ENCODE results near the gene ADSS1. TPM values are rescaled to one million over a fixed set of nuclear protein-coding genes. Genes with fewer than 3 reads are reported as not detected.

Gene ADSS1
- polyA plus RNA-seq, 1 donor (not counting 4 experiments of a cell fraction or from before 2014, with no cell fraction given), result 1.7 TPM

DNA sequence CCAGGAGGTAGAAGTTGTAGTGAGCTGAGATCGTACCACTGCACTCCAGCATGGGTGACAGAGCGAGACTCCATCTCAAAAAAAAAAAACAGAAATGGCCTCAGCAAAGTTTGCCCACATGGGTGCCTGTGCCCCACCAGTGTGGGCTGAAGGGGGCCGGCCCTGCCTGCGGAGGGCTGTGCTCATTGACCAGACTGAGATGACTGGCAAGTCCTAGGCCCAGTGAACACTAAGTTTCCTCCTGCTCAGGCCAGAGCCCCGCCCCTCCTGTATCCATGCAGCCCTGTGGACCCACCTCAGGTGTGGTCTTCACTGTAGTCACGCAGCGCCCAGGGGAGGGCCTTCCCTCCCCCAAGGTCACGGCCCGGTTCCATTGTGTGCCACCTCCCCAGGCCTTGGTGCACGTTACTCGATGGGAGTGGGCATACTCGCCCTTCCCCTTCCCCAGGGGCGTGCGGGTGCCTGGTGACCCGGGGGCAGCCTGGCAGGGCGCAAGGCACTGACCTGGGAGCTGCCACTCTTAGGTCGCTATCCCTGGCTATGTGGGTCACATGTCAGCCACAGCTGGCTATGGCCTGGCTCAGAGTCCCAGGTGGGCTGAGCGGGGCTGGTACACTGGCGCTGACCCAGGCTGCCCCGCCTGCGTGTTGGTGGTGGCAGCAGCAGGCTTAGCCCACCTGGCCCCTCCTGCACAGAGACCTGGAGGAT, 18.5 kb upstream of the ADSS1 start:
- H3K9me1 ChIP-seq (ENCODE audit: control insufficient read depth, extremely low read depth, insufficient read depth, low read length), result no peaks in the 10 kb centered on the region
- H3K27me3 ChIP-seq (ENCODE audit: control insufficient read depth, extremely low read depth, insufficient read depth, low read length), result no peaks in the 10 kb centered on the region
- dilution Hi-C loops (cut with MboI; ENCODE audit: extremely low pct_ligation_motif_present, low sequenced_read_pairs), result no loop called here
- peaks cover 36 to 38% of the 10 kb centered on the region in 2 experiments for H3K36me3 ChIP-seq (ENCODE audit: control insufficient read depth in 2 of 2, extremely low read depth in 1 of 2, insufficient read depth in 2 of 2, low read length in 2 of 2)
- FAIRE-seq, result no peak
- no peaks in the 10 kb centered on the region for H4K20me1 ChIP-seq (ENCODE audit: control insufficient read depth, extremely low read depth, insufficient read depth, low read length)
- H3K4me2 ChIP-seq (ENCODE audit: control insufficient read depth, extremely low read depth, insufficient read depth, low read depth, low read length), result no peak overlapping the region
- no peak overlapping the region for H3K9ac ChIP-seq (ENCODE audit: control insufficient read depth, extremely low read depth, insufficient read depth, low read length)
- H3K4me3 ChIP-seq (ENCODE audit: control insufficient read depth in 2 of 3, extremely low read depth in 1 of 3, insufficient read depth in 2 of 3, low read depth in 1 of 3, low read length in 3 of 3), result no peak overlapping the region
- no peak for DNase-seq (ENCODE audit: low read depth, low spot score)
- H3K79me2 ChIP-seq (ENCODE audit: control insufficient read depth, insufficient read depth, low read length), result peaks cover 9% of the 10 kb centered on the region
- H3K9me3 ChIP-seq (ENCODE audit: control insufficient read depth, low read depth, low read length), result no peaks in the 10 kb centered on the region
- H3K27ac ChIP-seq (ENCODE audit: control insufficient read depth, insufficient read depth, low read length), result no peak overlapping the region
- H3K4me1 ChIP-seq (ENCODE audit: control insufficient read depth, extremely low read depth, insufficient read depth, low read length), result no peaks in the 10 kb centered on the region
- no peak overlapping the region for H2AFZ ChIP-seq (ENCODE audit: control insufficient read depth, low read length)
- TF ChIP-seq, protein P1, sequence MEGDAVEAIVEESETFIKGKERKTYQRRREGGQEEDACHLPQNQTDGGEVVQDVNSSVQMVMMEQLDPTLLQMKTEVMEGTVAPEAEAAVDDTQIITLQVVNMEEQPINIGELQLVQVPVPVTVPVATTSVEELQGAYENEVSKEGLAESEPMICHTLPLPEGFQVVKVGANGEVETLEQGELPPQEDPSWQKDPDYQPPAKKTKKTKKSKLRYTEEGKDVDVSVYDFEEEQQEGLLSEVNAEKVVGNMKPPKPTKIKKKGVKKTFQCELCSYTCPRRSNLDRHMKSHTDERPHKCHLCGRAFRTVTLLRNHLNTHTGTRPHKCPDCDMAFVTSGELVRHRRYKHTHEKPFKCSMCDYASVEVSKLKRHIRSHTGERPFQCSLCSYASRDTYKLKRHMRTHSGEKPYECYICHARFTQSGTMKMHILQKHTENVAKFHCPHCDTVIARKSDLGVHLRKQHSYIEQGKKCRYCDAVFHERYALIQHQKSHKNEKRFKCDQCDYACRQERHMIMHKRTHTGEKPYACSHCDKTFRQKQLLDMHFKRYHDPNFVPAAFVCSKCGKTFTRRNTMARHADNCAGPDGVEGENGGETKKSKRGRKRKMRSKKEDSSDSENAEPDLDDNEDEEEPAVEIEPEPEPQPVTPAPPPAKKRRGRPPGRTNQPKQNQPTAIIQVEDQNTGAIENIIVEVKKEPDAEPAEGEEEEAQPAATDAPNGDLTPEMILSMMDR (optimal IDR thresholded peaks at IDR 0.05 in 1 of 3, IDR thresholded peaks at IDR 0.05 in 1 of 3, conservative IDR thresholded peaks at IDR 0.05 in 1 of 3; ENCODE audit: extremely low read depth in 1 of 3, insufficient read depth in 2 of 3, low read length in 3 of 3), result no peak
- TF ChIP-seq EZH2 (IDR thresholded peaks at IDR 0.05; ENCODE audit: low read length), result no peak

DNA sequence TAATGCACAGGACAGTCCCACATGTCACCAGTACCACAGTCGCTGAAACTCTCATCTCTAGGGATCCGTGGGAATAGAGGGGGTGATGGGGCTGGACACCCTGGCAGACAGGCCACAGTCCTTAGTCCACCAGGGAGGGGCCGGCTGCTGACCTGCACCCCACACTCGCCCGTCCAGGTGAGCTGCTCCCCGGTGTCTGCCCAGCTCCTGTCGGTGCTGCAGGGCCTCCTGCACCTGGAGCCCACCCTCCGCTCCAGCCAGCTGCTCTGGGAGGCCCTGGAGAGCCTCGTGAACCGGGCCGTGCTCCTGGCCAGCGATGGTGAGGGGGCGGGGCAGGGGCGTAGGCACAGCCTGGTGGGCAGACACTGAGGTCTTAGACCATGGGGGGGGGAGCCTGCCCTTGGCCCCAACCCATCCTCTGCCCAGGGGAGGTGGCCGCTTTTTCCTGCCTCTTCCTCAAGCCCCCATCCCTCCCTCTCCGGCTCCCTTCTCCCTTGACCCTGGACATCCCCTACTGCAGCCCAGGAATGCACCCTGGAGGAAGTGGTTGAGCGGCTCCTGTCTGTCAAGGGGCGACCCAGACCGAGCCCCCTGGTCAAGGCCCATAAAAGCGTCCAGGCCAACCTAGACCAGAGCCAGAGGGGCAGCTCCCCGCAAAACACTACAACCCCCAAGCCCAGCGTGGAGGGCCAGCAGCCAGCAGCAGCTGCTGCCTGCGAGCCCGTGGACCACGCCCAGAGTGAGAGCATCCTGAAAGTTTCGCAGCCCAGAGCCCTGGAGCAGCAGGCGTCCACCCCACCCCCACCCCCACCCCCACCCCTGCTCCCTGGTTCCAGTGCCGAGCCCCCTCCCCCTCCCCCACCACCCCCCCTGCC, 17.1 kb upstream of the ADSS1 start:
- dilution Hi-C loops (cut with MboI; ENCODE audit: extremely low pct_ligation_motif_present, low sequenced_read_pairs), result no loop called here
- H3K27ac ChIP-seq (ENCODE audit: control insufficient read depth, insufficient read depth, low read length), result no peak overlapping the region
- no peaks in the 10 kb centered on the region for H3K79me2 ChIP-seq (ENCODE audit: control insufficient read depth, insufficient read depth, low read length)
- DNase-seq (ENCODE audit: low read depth, low spot score) (no peak), FAIRE-seq (no peak)
- H3K9me1 ChIP-seq (ENCODE audit: control insufficient read depth, extremely low read depth, insufficient read depth, low read length), result no peaks in the 10 kb centered on the region
- no peak overlapping the region for H3K4me2 ChIP-seq (ENCODE audit: control insufficient read depth, extremely low read depth, insufficient read depth, low read depth, low read length)
- no peaks in the 10 kb centered on the region for H3K9me3 ChIP-seq (ENCODE audit: control insufficient read depth, low read depth, low read length)
- H3K4me1 ChIP-seq (ENCODE audit: control insufficient read depth, extremely low read depth, insufficient read depth, low read length), result no peaks in the 10 kb centered on the region
- H3K36me3 ChIP-seq (ENCODE audit: control insufficient read depth in 2 of 2, extremely low read depth in 1 of 2, insufficient read depth in 2 of 2, low read length in 2 of 2), result peaks cover 41 to 43% of the 10 kb centered on the region in 2 experiments
- H3K27me3 ChIP-seq (ENCODE audit: control insufficient read depth, extremely low read depth, insufficient read depth, low read length), result no peaks in the 10 kb centered on the region
- TF ChIP-seq, protein P1 (optimal IDR thresholded peaks at IDR 0.05 in 1 of 3, IDR thresholded peaks at IDR 0.05 in 1 of 3, conservative IDR thresholded peaks at IDR 0.05 in 1 of 3; ENCODE audit: extremely low read depth in 1 of 3, insufficient read depth in 2 of 3, low read length in 3 of 3), result no peak
- no peak for TF ChIP-seq EZH2 (IDR thresholded peaks at IDR 0.05; ENCODE audit: low read length)
- no peak overlapping the region for H2AFZ ChIP-seq (ENCODE audit: control insufficient read depth, low read length)
- no peak overlapping the region for H3K4me3 ChIP-seq (ENCODE audit: control insufficient read depth in 2 of 3, extremely low read depth in 1 of 3, insufficient read depth in 2 of 3, low read depth in 1 of 3, low read length in 3 of 3)
- no peaks in the 10 kb centered on the region for H4K20me1 ChIP-seq (ENCODE audit: control insufficient read depth, extremely low read depth, insufficient read depth, low read length)
- H3K9ac ChIP-seq (ENCODE audit: control insufficient read depth, extremely low read depth, insufficient read depth, low read length), result no peak overlapping the region

Data from keratinocyte (primary cell).